ENCODE data around the gene SLIT3.

GRCh38 chr5:168749391-168750100 lies 551.4 kb downstream of the SLIT3 start:
- TF ChIP-seq POLR2A (IDR thresholded peaks at IDR 0.05; ENCODE audit: low read depth, low read length) (no peak), POLR2AphosphoS5 (IDR thresholded peaks at IDR 0.05; ENCODE audit: low read depth, low read length) (no peak), TAF1 (IDR thresholded peaks at IDR 0.05; ENCODE audit: low read depth, low read length) (no peak)

Data from GM12891 (cell line).